SW480 (cell line): ENCODE results near the gene GAS2L1.

Experiments
- DNase-seq: peaks from one replicate; pipeline ENCODE4 v3.0.0-alpha.2; 2016; ENCODE audit warnings: low spot score

The GAS2L1 gene

DNA sequence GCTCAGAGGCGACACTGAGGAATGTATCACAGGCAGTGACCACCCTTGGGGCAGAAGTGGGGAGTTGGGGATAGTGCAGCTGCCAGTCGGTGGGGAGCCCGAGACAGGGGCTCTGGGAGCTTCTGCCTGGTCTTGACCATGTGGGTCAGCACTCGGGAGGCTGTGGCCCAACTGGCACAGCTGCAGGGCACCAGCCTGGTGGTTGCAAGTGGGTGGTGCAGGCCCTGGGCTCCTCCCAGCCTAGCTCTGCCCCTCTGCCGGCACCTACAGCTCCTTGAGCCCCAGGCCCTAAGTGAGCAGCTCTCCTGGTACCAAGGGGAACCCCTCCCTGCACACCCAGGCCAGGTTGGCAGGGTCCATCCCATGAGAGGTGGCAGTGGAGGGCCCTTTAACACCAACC, 21.6 kb downstream of the GAS2L1 start:
- no peak for DNase-seq

DNA sequence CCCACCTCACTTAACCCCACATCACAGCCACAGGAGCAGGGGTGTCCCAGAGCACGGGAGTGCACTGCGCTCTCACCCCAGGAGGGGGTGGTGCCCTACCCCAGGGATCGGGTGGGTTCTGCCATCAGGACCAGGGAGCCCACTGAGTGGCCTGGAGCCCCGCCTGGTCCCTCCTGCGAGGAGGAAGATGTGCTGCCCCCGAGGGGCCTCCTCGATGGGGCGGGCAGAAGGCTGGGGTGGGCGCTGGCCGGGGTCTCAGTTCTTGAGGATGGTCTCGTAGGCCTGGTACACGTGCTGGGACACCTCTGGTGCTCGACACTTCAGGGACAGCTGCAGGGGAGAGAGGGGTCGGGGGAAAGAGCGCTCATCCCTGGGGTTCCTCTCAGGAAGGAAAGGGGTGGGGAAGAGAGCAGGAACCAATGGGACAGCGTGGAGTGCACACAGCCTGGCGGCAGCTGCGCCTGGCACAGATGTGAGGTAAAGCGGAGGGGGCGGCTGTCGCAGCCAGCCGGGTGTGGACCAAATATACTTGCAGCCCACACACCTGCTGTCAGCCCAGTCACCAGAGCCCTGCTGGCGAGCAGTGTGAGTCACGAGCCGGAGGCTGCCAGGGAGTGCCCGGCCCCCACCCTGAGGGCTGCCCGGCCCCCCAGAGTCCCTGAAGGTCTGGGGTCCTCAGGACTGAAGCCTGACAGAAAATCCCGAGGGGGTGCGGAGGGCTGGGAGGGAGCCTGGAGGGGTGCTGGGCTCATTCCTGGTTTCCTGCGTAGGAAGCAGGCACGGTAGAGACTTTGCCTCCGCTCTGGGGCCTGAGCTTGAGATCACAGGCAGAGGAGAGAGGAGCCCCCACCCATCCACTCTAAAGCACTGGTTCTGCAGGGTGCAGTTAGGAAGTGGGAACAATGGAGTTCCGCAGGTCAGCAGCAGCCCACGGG, 22.4 kb downstream of the GAS2L1 start:
- DNase-seq: no peak

DNA sequence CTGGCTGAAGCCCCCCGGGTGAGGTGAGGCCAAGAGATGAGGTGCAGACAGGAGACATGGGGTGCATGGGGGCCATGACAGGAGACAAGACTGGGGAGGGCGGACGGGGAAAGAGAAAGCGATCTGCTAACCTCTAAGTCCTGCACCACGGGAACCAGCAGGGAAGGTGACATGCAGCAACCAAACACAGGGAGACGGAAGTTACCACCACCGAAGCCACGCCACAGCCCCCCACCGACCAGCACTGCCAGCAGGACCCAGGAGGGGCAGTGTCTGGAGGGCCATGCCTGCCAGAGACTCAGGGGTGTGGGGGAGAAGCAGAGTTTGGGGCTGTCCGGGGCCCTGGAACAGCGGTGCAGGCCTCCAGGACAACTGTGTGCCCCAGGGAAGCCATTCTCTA, 23.1 kb downstream of the GAS2L1 start:
- no peak for DNase-seq

DNA sequence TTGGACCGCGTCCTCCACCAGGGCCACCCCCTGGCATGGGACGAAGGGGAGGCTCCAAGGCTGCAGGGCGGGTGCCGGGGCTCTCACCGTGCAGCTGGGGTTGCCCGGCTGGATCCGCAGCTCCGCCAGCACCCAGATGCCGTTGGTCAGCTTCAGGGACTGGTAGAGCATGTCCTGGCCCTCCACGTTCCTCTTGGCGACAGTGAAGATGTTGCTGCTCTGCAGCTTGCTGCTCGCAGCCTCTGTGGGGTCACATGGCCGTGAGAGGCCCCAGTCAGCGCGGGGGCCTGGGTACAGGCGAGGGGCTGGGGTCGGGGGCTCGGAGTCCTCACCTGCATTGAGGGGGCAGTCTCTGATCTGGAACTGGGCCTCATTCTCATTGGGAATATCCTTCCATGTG, 23.8 kb downstream of the GAS2L1 start:
- DNase-seq: no peak

DNA sequence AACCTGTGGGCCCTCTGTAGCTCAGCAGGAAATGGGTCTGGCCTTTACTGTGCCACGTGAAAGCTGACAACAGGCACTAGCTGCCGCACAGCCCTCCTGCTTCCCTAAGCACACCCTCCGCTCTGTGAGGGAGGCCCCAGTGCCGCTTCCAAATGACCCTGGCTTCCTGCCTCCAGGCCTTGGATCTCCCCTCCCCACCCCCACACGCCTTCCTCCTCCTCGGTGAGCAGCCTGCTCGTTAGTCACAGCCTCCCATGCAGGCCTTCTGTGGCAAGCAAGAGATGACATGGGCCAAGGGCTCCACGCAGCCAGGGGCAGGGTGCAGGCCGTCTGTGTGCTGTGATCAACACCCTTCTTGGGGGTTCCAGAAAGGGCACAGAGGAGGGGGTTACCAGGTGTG, 24.3 kb downstream of the GAS2L1 start:
- no peak for DNase-seq

- no peak for DNase-seq
Measured at GRCh38 chr22:29331213-29331612, 24.8 kb downstream of the GAS2L1 start.

DNA sequence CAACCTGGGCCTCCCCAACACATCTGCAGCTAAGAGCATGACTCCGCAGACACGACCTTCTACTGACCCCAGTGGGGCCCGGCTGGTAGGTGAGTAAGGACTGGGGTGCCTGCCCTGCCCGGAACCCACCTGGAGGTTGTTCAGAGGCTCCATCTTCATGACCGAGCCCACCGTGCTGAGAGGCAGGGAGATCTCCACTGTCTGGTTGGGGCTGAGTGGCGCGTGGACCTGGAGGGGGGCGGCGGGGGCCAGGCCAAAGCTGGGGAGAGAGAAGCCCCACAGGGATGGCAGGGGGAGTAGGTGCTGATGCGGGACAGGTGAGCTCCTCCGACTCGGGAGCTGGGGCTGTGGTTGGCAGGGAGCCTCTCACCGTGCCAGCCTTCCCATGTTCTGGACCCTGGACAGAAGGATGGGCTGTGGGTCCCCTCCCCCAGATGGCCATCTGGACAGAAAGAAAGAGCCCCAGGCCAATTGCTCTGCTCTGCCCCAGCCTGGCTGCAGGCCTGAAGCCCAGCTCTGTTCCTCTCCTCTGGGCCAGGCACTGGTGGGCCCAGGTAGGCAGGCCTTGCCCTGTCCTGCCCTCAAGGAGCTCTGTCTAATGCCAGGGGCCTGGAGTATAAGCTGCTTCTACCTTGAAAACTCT, 25.3 kb downstream of the GAS2L1 start:
- DNase-seq: no peak

DNA sequence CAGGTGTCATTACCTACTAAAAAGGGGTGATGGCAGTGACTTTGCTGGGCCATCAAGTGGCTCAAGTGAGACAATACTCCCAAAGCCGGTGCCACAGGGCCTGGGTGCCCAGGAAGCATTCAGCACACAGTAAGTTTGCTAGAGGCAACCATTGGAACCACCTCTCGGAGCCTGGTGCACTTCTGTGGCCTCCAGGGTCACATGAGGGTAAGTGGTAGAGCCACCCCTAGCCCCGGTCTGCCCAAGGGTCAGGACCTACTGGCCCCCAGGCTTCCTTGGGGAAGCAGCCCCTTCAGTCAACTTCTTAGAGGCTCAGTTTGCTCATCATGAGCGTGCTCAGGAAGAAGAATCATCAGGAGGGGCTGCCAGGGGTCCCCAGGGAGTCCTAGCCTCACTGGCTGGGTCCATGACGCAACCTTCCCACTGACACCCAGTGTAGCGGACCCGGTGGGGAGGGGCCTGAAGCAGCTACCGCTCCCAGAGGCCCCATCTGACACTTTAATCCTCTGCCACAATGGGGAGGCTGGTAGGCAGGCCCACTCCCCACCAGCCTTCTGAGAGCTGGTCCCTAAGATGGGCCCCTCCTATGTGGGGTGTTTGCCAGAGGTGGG, 26.5 kb downstream of the GAS2L1 start:
- no peak for DNase-seq

- no peak for DNase-seq
Measured at GRCh38 chr22:29334148-29334547, 27.7 kb downstream of the GAS2L1 start.

- DNase-seq: no peak
Measured at GRCh38 chr22:29334696-29335344, 28.4 kb downstream of the GAS2L1 start.

- DNase-seq: no peak
Measured at GRCh38 chr22:29335656-29336055, 29.2 kb downstream of the GAS2L1 start.

DNA sequence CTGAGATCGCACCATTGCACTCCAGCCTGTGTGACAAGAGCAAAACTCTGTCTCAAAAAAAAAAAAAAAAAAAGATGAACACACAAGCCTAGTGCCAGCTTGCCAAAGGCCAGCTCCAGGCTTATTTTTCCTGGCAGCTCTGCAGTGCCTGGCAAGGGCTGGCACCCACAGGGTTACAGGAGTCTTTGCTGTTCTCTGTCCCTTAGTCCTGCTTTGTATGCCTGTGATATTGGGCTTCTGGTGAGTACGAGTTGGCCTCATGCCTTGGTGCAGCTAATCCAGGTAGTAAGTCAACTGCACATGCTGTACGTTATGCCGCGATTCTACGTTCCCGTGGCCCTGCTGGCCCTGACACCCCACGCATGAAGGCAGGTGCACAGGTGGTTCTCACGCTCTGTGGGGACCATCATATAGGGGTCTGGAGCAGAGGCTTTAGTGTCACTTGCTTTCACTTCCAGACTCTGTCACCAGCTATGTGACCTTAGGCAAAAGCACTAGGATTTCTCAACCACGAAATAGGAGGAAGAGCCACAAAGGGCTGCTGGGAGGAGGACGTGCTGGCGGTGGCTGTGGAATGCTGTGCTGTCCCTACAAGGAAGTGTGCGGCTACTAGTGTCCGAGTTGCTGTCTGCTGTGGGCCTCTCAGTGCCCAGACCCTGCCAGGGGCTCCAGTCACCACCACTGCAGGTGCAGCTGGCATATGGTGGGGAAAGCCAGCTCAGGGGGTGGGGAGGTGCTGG, 30.5 kb downstream of the GAS2L1 start:
- no peak for DNase-seq

DNA sequence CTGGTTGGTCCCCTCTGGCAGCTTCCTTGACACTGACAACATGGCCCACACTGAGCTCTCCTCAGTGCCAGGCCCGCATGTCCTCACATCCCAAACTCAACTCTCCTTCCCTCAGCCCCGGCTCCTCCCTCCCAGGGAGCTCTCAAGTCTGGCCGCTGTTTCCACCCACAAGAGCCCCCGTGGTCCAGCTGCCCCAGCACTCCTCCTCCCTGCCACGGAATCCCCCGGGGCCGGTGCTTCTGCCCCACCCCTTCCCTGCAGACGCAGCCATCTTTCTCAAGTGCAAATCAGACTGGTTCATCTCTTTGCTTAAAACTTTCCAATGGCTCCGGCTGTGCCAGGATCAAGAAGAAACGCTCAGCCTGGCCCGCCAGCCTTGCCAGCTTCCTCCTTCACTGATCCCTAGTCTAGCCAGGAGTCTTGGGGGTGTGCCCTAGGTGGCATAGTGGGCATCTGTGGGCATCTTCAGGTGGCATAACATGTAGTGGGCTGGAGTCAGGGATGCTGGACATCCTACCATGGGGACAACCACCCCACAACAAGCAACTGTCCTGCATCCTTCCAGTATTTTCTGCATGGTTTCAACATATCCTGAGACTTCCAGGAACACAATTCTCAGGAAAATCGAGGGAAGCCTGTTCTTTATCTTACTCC, 31.3 kb downstream of the GAS2L1 start:
- no peak for DNase-seq

GRCh38 chr22:29338398-29338797, 31.9 kb downstream of the GAS2L1 start:
- no peak for DNase-seq

GRCh38 chr22:29339381-29340235, 33.2 kb downstream of the GAS2L1 start:
- no peak for DNase-seq

- DNase-seq: no peak
Measured at GRCh38 chr22:29340566-29340965, 34.1 kb downstream of the GAS2L1 start.

GRCh38 chr22:29341056-29341848, 34.8 kb downstream of the GAS2L1 start:
- no peak for DNase-seq

GRCh38 chr22:29341849-29342127, 35.3 kb downstream of the GAS2L1 start:
- no peak for DNase-seq

DNA sequence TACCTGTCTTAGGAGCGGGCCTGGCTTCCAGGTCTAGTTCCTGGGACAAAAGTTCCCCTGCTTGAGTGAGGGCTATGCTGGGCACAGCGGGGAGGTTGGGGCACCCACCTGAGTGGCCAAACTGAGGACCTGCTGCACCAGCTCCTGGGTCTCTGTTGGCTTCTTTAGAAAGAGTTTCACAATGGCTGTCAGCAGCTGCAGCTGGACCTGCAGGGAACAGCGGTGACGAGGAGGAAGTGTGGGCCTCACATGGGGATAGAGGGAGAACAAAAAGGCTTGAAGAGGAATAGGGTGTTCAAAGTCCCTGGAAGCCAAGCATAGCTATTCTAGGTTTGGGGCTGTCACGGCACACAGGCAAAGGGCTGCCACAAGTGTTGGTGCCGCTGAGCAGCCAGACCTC, 35.7 kb downstream of the GAS2L1 start:
- DNase-seq: no peak
